Measurements from ENCODE around the gene DNAJC27. TPM values are rescaled to one million over a fixed set of nuclear protein-coding genes. Genes with fewer than 3 reads are reported as not detected.
"Not testable (repeated sequence)": the region's sequence is repeated elsewhere in the genome, so short reads cannot be mapped to it uniquely, and the experiment has no call there.

The DNAJC27 gene
- total RNA-seq (4.4 and 6.9 TPM in 2 replicates), polyA plus RNA-seq (4.3 and 6.6 TPM in 2 replicates)

- Histone ChIP-seq H3K79me2 (peaks cover 35% of the 10 kb centered on the region), H3K27me3 (no peaks in the 10 kb centered on the region), H2AFZ (peak within 1 kb of the TSS; percentile 79), H3K9me2 (replicated peaks; ENCODE audit: insufficient read depth) (no peaks in the 10 kb centered on the region), H3K27ac (peak within 1 kb of the TSS; percentile 99), H3K36me3 (replicated peaks; ENCODE audit: insufficient read depth, low read depth) (no peaks in the 10 kb centered on the region), H3K4me2 (peak within 1 kb of the TSS; percentile 83), H3K9me3 (ENCODE audit: low read depth) (no peaks in the 10 kb centered on the region), H3K4me1 (ENCODE audit: insufficient read depth) (no peaks in the 10 kb centered on the region), H4K20me1 (ENCODE audit: insufficient read depth, poor library complexity, severe bottlenecking) (no peaks in the 10 kb centered on the region), H3K4me3 (peak within 1 kb of the TSS; percentile 80)
- WGBS (ENCODE audit: low lambda C conversion rate, missing lambda C conversion rate): 1% methylated on average over 55 of the region's 72 CpGs
- TF ChIP-seq CTCF (IDR thresholded peaks at IDR 0.05; ENCODE audit: poor library complexity): no peak
- TF ChIP-seq EZH2 (IDR thresholded peaks at IDR 0.05; ENCODE audit: borderline replicate concordance): no peak
- no peak for TF ChIP-seq EZH2phosphoT487 (IDR thresholded peaks at IDR 0.05; ENCODE audit: low read depth, severe bottlenecking, unreplicated experiment)
- DNase-seq (ENCODE audit: low spot score): peak; percentile 99
These were observed at the start of gene DNAJC27 for GRCh38 chr2:24971536-24972314. DNAJC27 (minus strand) TSS chr2:24971955; CDS start chr2:24971904, 51 bp downstream.

GRCh38 chr2:25018681-25019080 is 46.9 kb upstream of the DNAJC27 start:
- no peaks in the 10 kb centered on the region for H3K4me1 ChIP-seq (ENCODE audit: insufficient read depth)
- H4K20me1 ChIP-seq (ENCODE audit: insufficient read depth, poor library complexity, severe bottlenecking): no peaks in the 10 kb centered on the region
- H3K9me2 ChIP-seq (replicated peaks; ENCODE audit: insufficient read depth): no peaks in the 10 kb centered on the region
- DNase-seq (ENCODE audit: low spot score): peak; percentile 15
- no peak overlapping the region for H3K4me2 ChIP-seq
- 59% methylated on average over 7 of the region's 7 CpGs for WGBS (ENCODE audit: low lambda C conversion rate, missing lambda C conversion rate)
- no peaks in the 10 kb centered on the region for H3K9me3 ChIP-seq (ENCODE audit: low read depth)
- H2AFZ ChIP-seq: no peak overlapping the region
- no peak overlapping the region for H3K27ac ChIP-seq
- H3K27me3 ChIP-seq: no peaks in the 10 kb centered on the region
- no peaks in the 10 kb centered on the region for H3K79me2 ChIP-seq
- no peaks in the 10 kb centered on the region for H3K36me3 ChIP-seq (replicated peaks; ENCODE audit: insufficient read depth, low read depth)
- H3K4me3 ChIP-seq: no peak overlapping the region
- TF ChIP-seq EZH2 (IDR thresholded peaks at IDR 0.05; ENCODE audit: borderline replicate concordance): no peak
- no peak for TF ChIP-seq EZH2phosphoT487 (IDR thresholded peaks at IDR 0.05; ENCODE audit: low read depth, severe bottlenecking, unreplicated experiment)
- no peak for TF ChIP-seq CTCF (IDR thresholded peaks at IDR 0.05; ENCODE audit: poor library complexity)

GRCh38 chr2:25014631-25015030 is 42.9 kb upstream of the DNAJC27 start:
- H3K4me3 ChIP-seq: no peak overlapping the region
- H4K20me1 ChIP-seq (ENCODE audit: insufficient read depth, poor library complexity, severe bottlenecking): no peaks in the 10 kb centered on the region
- H3K27me3 ChIP-seq: no peaks in the 10 kb centered on the region
- no peaks in the 10 kb centered on the region for H3K79me2 ChIP-seq
- DNase-seq (ENCODE audit: low spot score): no peak
- no peak overlapping the region for H3K27ac ChIP-seq
- H3K4me2 ChIP-seq: no peak overlapping the region
- no peaks in the 10 kb centered on the region for H3K36me3 ChIP-seq (replicated peaks; ENCODE audit: insufficient read depth, low read depth)
- no peak overlapping the region for H2AFZ ChIP-seq
- no peaks in the 10 kb centered on the region for H3K9me2 ChIP-seq (replicated peaks; ENCODE audit: insufficient read depth)
- no peaks in the 10 kb centered on the region for H3K9me3 ChIP-seq (ENCODE audit: low read depth)
- H3K4me1 ChIP-seq (ENCODE audit: insufficient read depth): no peaks in the 10 kb centered on the region
- TF ChIP-seq EZH2 (IDR thresholded peaks at IDR 0.05; ENCODE audit: borderline replicate concordance) (no peak), CTCF (IDR thresholded peaks at IDR 0.05; ENCODE audit: poor library complexity) (no peak), EZH2phosphoT487 (IDR thresholded peaks at IDR 0.05; ENCODE audit: low read depth, severe bottlenecking, unreplicated experiment) (no peak)
- 79% methylated on average over 9 of the region's 9 CpGs for WGBS (ENCODE audit: low lambda C conversion rate, missing lambda C conversion rate)

- not testable (repeated sequence) for H3K9me3 ChIP-seq (ENCODE audit: low read depth); H2AFZ ChIP-seq; H3K4me1 ChIP-seq (ENCODE audit: insufficient read depth); H3K27ac ChIP-seq; DNase-seq (ENCODE audit: low spot score); H4K20me1 ChIP-seq (ENCODE audit: insufficient read depth, poor library complexity, severe bottlenecking); H3K79me2 ChIP-seq; H3K27me3 ChIP-seq; H3K4me3 ChIP-seq; H3K36me3 ChIP-seq (replicated peaks; ENCODE audit: insufficient read depth, low read depth); H3K4me2 ChIP-seq; H3K9me2 ChIP-seq (replicated peaks; ENCODE audit: insufficient read depth)
- WGBS (ENCODE audit: low lambda C conversion rate, missing lambda C conversion rate): 95% methylated on average over 2 of the region's 2 CpGs
These were observed 39.6 kb upstream of the DNAJC27 start for GRCh38 chr2:25011342-25011741.
